HUES64 (cell line): ENCODE data around the gene CRYGC.

Experiments
- H3K27ac ChIP-seq: 2 replicates; pipeline ENCODE4 v1.7.0; 2013; ENCODE audit warnings: low read depth, low read length, inconsistent platforms
- H3K27me3 ChIP-seq: 2 replicates; pipeline ENCODE4 v1.6.1; 2013; ENCODE audit warnings: mild to moderate bottlenecking, low read length; ENCODE audit not compliant: insufficient read depth
- H3K36me3 ChIP-seq: 2 replicates; pipeline ENCODE4 v1.6.1; 2013; ENCODE audit warnings: mild to moderate bottlenecking, low read length; ENCODE audit not compliant: insufficient read depth
- H3K4me1 ChIP-seq: 2 replicates; pipeline ENCODE4 v1.6.1; 2013; ENCODE audit warnings: mild to moderate bottlenecking, low read length, moderate library complexity; ENCODE audit not compliant: insufficient read depth
- H3K4me3 ChIP-seq: 2 replicates; pipeline ENCODE4 v1.5.1; 2013; ENCODE audit warnings: mild to moderate bottlenecking, low read length, moderate library complexity
- H3K9ac ChIP-seq: 2 replicates; pipeline ENCODE4 v1.6.1; 2013; ENCODE audit warnings: mild to moderate bottlenecking, low read depth, low read length
- H3K9me3 ChIP-seq: 2 replicates; pipeline ENCODE4 v1.6.1; 2013; ENCODE audit warnings: low read depth, low read length; ENCODE audit not compliant: insufficient read depth
- WGBS: fragments of 150-250, 120-280 bp; methylation state at CpG from one replicate; pipeline ENCODE4 v1.1.7; 2013; ENCODE audit warnings: missing lambda C conversion rate; 5-methylcytosine and 5-hydroxymethylcytosine counted together

Gene CRYGC

GRCh38 chr2:208090420-208090819 lies 39.2 kb downstream of the CRYGC start:
- Histone ChIP-seq H3K9me3 (no peaks in the 10 kb centered on the region), H3K27ac (no peak overlapping the region), H3K36me3 (no peaks in the 10 kb centered on the region), H3K9ac (no peak overlapping the region), H3K27me3 (no peaks in the 10 kb centered on the region), H3K4me3 (no peak overlapping the region), H3K4me1 (no peaks in the 10 kb centered on the region)

GRCh38 chr2:208086029-208086428 lies 43.6 kb downstream of the CRYGC start:
- WGBS, result 87% methylated on average over 1 of the region's 1 CpG
- no peak overlapping the region for H3K4me3 ChIP-seq
- no peaks in the 10 kb centered on the region for H3K36me3 ChIP-seq
- H3K9ac ChIP-seq, result no peak overlapping the region
- no peaks in the 10 kb centered on the region for H3K27me3 ChIP-seq
- H3K27ac ChIP-seq, result no peak overlapping the region
- no peaks in the 10 kb centered on the region for H3K9me3 ChIP-seq
- no peaks in the 10 kb centered on the region for H3K4me1 ChIP-seq

GRCh38 chr2:208083807-208084206 lies 45.8 kb downstream of the CRYGC start:
- Histone ChIP-seq H3K27ac (no peak overlapping the region), H3K9me3 (no peaks in the 10 kb centered on the region), H3K4me1 (no peaks in the 10 kb centered on the region; the same call in 1 of the 2 replicates), H3K27me3 (no peaks in the 10 kb centered on the region), H3K36me3 (no peaks in the 10 kb centered on the region), H3K4me3 (no peak overlapping the region), H3K9ac (no peak overlapping the region)
